H1 (cell line): ENCODE results near the gene TARS2. TPM values are rescaled to one million over a fixed set of nuclear protein-coding genes. Genes with fewer than 3 reads are reported as not detected.

ENCODE experiments used
- CTCF ChIA-PET: fragments of 300-600 bp; sonication (Branson Sonifier 250); formaldehyde crosslinking; loops from one replicate; lab custom pipeline; 2021; ENCODE audit not compliant: partially characterized antibody; lab: Charles Lee
- POLR2A ChIA-PET: fragments of 300-600 bp; sonication (Branson Sonifier 250); formaldehyde crosslinking; loops from one replicate; lab custom pipeline; 2021; ENCODE audit warnings: inconsistent platforms; ENCODE audit not compliant: partially characterized antibody; lab: Charles Lee
- DNase-seq, 2 experiments: peaks; one replicate each; pipeline versions ENCODE4 v3.0.0 to v3.0.0-alpha.2; 2010 to 2022; ENCODE audit warnings: low spot score in 2 of 2, low read depth in 1 of 2, mixed read lengths in 1 of 2
- FAIRE-seq: peaks from 2 replicates; lab custom pipeline; 2011; peaks lifted over from hg19 to GRCh38; lab: Jason Lieb, UNC
- H2AFZ ChIP-seq: 2 replicates; pipeline ENCODE4 v1.8.1; 2012; ENCODE audit warnings: low read length, inconsistent platforms
- H2AK5ac ChIP-seq: 2 replicates; pipeline ENCODE4 v1.6.1; 2013; ENCODE audit warnings: low read depth, low read length
- H2BK120ac ChIP-seq: replicated peaks from 2 replicates; pipeline ENCODE3; 2013; ENCODE audit warnings: low read depth, low read length, inconsistent platforms
- H2BK12ac ChIP-seq: 2 replicates; pipeline ENCODE4 v1.6.1; 2013; ENCODE audit warnings: low read depth, low read length
- H2BK15ac ChIP-seq: 2 replicates; pipeline ENCODE4 v1.6.1; 2013; ENCODE audit warnings: low read length
- H2BK20ac ChIP-seq: 2 replicates; pipeline ENCODE4 v1.6.1; 2013; ENCODE audit warnings: low read length
- H2BK5ac ChIP-seq: 2 replicates; pipeline ENCODE4 v1.6.1; 2013; ENCODE audit warnings: low read depth, low read length
- H3K14ac ChIP-seq: 2 replicates; pipeline ENCODE4 v1.6.1; 2013; ENCODE audit warnings: inconsistent platforms; ENCODE audit not compliant: insufficient read length
- H3K18ac ChIP-seq: 2 replicates; pipeline ENCODE4 v1.6.1; 2013; ENCODE audit warnings: low read length; ENCODE audit errors: extremely low read depth
- H3K23ac ChIP-seq: 2 replicates; pipeline ENCODE4 v1.6.1; 2013; ENCODE audit warnings: inconsistent platforms; ENCODE audit not compliant: insufficient read length
- H3K23me2 ChIP-seq: 2 replicates; pipeline ENCODE4 v1.6.1; 2013; ENCODE audit warnings: low read depth, low read length
- H3K27ac ChIP-seq: 2 replicates; pipeline ENCODE4 v1.6.1; 2011; ENCODE audit warnings: low read depth, low read length, inconsistent platforms
- H3K27me3 ChIP-seq, 4 experiments: replicated peaks in 1 of 4; 1 replicate in 1 of 4; 2 replicates in 3 of 4; pipeline versions ENCODE4 v1.6.1 to v1.8.1; 2011 to 2013; ENCODE audit warnings: low read length in 3 of 4, mild to moderate bottlenecking in 3 of 4, inconsistent platforms in 2 of 4, mixed read lengths in 2 of 4, moderate library complexity in 1 of 4; ENCODE audit not compliant: control insufficient read depth in 3 of 4, insufficient read depth in 3 of 4; ENCODE audit errors: extremely low read depth in 1 of 4
- H3K36me3 ChIP-seq, 4 experiments: 2 replicates each; pipeline versions ENCODE4 v1.6.1 to v1.8.1; 2011 to 2013; ENCODE audit warnings: mild to moderate bottlenecking in 4 of 4, low read length in 3 of 4, moderate library complexity in 2 of 4, control low read depth in 1 of 4, inconsistent platforms in 1 of 4; ENCODE audit not compliant: insufficient read depth in 4 of 4, control insufficient read depth in 2 of 4
- H3K4ac ChIP-seq: replicated peaks from 2 replicates; pipeline ENCODE3; 2013; ENCODE audit warnings: low read length, low read depth, mixed read lengths, inconsistent platforms; ENCODE audit not compliant: insufficient read length
- H3K4me1 ChIP-seq, 4 experiments: replicated peaks in 1 of 4; 1 replicate in 1 of 4; 2 replicates in 3 of 4; pipeline versions ENCODE4 v1.6.1 to v1.8.1; 2011 to 2013; ENCODE audit warnings: low read length in 3 of 4, inconsistent platforms in 2 of 4, mixed read lengths in 1 of 4; ENCODE audit not compliant: insufficient read depth in 4 of 4, control insufficient read depth in 3 of 4
- H3K4me2 ChIP-seq, 2 experiments: 2 replicates each; pipeline versions ENCODE4 v1.6.1 to v1.8.1; 2011 to 2013; ENCODE audit warnings: low read depth in 2 of 2, low read length in 2 of 2, control low read depth in 1 of 2, inconsistent platforms in 1 of 2, mild to moderate bottlenecking in 1 of 2; ENCODE audit not compliant: insufficient read depth in 1 of 2
- H3K4me3 ChIP-seq, 4 experiments: fragments of 200-600, 300-600 bp in 1 of 4; sonication (generic), shearing (Covaris generic), sonication (Bioruptor Twin) in 1 of 4; 2 replicates each; pipeline versions ENCODE4 v1.5.1 to v1.8.1; 2011 to 2016; ENCODE audit warnings: low read length in 4 of 4, low read depth in 3 of 4, control low read depth in 2 of 4, inconsistent platforms in 2 of 4, mild to moderate bottlenecking in 2 of 4, mixed read lengths in 1 of 4, moderate library complexity in 1 of 4; ENCODE audit not compliant: insufficient read depth in 2 of 4; ENCODE audit errors: extremely low read depth in 1 of 4
- H3K56ac ChIP-seq: replicated peaks from 2 replicates; pipeline ENCODE3; 2013; ENCODE audit warnings: low read depth, mild to moderate bottlenecking, mixed read lengths, low read length, inconsistent platforms; ENCODE audit not compliant: insufficient read length
- H3K79me1 ChIP-seq: 2 replicates; pipeline ENCODE4 v1.6.1; 2013; ENCODE audit warnings: low read depth, low read length, control low read depth
- H3K79me2 ChIP-seq, 2 experiments: 2 replicates each; pipeline versions ENCODE4 v1.6.1 to v1.8.1; 2012 to 2013; ENCODE audit warnings: low read length in 2 of 2, mild to moderate bottlenecking in 2 of 2, inconsistent platforms in 1 of 2; ENCODE audit not compliant: insufficient read depth in 2 of 2, control insufficient read depth in 1 of 2
- H3K9ac ChIP-seq, 4 experiments: replicated peaks in 1 of 4; 1 replicate in 1 of 4; 2 replicates in 3 of 4; pipeline versions ENCODE4 v1.6.1 to v1.8.1; 2011 to 2013; ENCODE audit warnings: low read depth in 3 of 4, low read length in 3 of 4, control low read depth in 2 of 4, mild to moderate bottlenecking in 2 of 4, moderate library complexity in 2 of 4, inconsistent platforms in 1 of 4; ENCODE audit errors: extremely low read depth in 1 of 4
- H3K9me3 ChIP-seq, 2 experiments: 2 replicates each; pipeline versions ENCODE4 v1.6.1 to v1.8.1; 2012 to 2013; ENCODE audit warnings: mild to moderate bottlenecking in 2 of 2, moderate library complexity in 2 of 2, control low read depth in 1 of 2, inconsistent platforms in 1 of 2, low read depth in 1 of 2, low read length in 1 of 2, mixed read lengths in 1 of 2; ENCODE audit not compliant: insufficient read depth in 2 of 2
- H4K20me1 ChIP-seq, 2 experiments: replicated peaks in 1 of 2; 2 replicates each; pipeline versions ENCODE3 to v1.8.1; 2011 to 2013; ENCODE audit warnings: inconsistent platforms in 2 of 2, low read length in 2 of 2, mild to moderate bottlenecking in 1 of 2; ENCODE audit not compliant: insufficient read depth in 2 of 2, control insufficient read depth in 1 of 2
- H4K5ac ChIP-seq: 2 replicates; pipeline ENCODE4 v1.6.1; 2013; ENCODE audit warnings: low read length, low read depth, mixed read lengths, inconsistent platforms; ENCODE audit not compliant: insufficient read length
- H4K8ac ChIP-seq: 2 replicates; pipeline ENCODE4 v1.8.0; 2013; ENCODE audit warnings: mild to moderate bottlenecking, moderate library complexity, low read length, inconsistent platforms; ENCODE audit not compliant: insufficient read depth; ENCODE audit errors: extremely low read depth
- H4K91ac ChIP-seq: replicated peaks from 2 replicates; pipeline ENCODE3; 2013; ENCODE audit warnings: low read length, mixed read lengths, inconsistent platforms; ENCODE audit not compliant: insufficient read length
- CBX5 ChIP-seq: fragments of 300-800, 300-1000 bp; sonication (generic); IDR thresholded peaks from 2 replicates; pipeline ENCODE4 v1.7.1; 2016; ENCODE audit warnings: antibody characterized with exemption, low read length, low read depth
- CBX8 ChIP-seq: fragments of 300-800, 300-1000 bp; sonication (generic); IDR thresholded peaks from 2 replicates; pipeline ENCODE4 v1.7.1; 2016; ENCODE audit warnings: low read depth, low read length, borderline replicate concordance
- EZH2 ChIP-seq: fragments of 200-600 bp; sonication (generic); IDR thresholded peaks from 2 replicates; pipeline ENCODE4 v1.7.1; 2012; ENCODE audit warnings: low read depth, mild to moderate bottlenecking, moderate library complexity, low read length, inconsistent platforms; ENCODE audit not compliant: severe bottlenecking
- POLR2A ChIP-seq, 2 experiments: IDR thresholded peaks; 1 replicate in 1 of 2; 2 replicates in 1 of 2; pipeline ENCODE4 v1.6.1; 2011; ENCODE audit warnings: low read depth in 2 of 2, low read length in 2 of 2, mild to moderate bottlenecking in 2 of 2; ENCODE audit errors: control extremely low read depth in 1 of 2
- POLR2AphosphoS5 ChIP-seq: IDR thresholded peaks from 2 replicates; pipeline ENCODE4 v1.6.1; 2011; ENCODE audit warnings: low read depth, low read length
- TAF1 ChIP-seq: IDR thresholded peaks from 2 replicates; pipeline ENCODE4 v1.6.1; 2011; ENCODE audit warnings: mild to moderate bottlenecking, low read depth, low read length
- WGBS, 2 experiments: shearing (Covaris generic) in 1 of 2; methylation state at CpG; one replicate each; pipeline versions ENCODE4 v1.1.6 to v1.1.7; 2013 to 2015; ENCODE audit warnings: low lambda C conversion rate in 2 of 2, mixed read lengths in 2 of 2, inconsistent platforms in 1 of 2, low coverage in 1 of 2, missing lambda C conversion rate in 1 of 2; ENCODE audit not compliant: insufficient replicate concordance in 2 of 2, insufficient coverage in 1 of 2, insufficient read length in 1 of 2; ENCODE audit errors: extremely low coverage in 1 of 2, missing lambda C conversion rate in 1 of 2; 5-methylcytosine and 5-hydroxymethylcytosine counted together
- polyA plus RNA-seq, 7 experiments: library from polyadenylated mRNA; depleted of rRNA in 3 of 7; stranded (reverse) in 5 of 7; unstranded in 2 of 7; fragments of >200 nt in 5 of 7; fragments of 200-250 nt in 2 of 7; gene quantifications; 1 replicate in 5 of 7; 2 replicates in 1 of 7; 4 replicates in 1 of 7; pipeline versions ENCODE4 v1.2.1 to v1.2.3, GENCODE V29; 2011 to 2013; ENCODE audit warnings: missing spikeins in 2 of 7, mixed read lengths in 2 of 7
- total RNA-seq: library from RNA; stranded (reverse); fragmentation: NEBNext Ultra II Directional; extraction: Animal tissue kit (Norgen Biotek cat#: 25700); gene quantifications from 2 replicates; pipeline ENCODE4 v1.2.1, GENCODE V29; 2021

The TARS2 gene
- total and polyA plus RNA-seq, 2 of the 8 experiments (the other 6 are each of a cell fraction or from before 2014, with no cell fraction given) = 38.9 to 39.1 TPM

DNA sequence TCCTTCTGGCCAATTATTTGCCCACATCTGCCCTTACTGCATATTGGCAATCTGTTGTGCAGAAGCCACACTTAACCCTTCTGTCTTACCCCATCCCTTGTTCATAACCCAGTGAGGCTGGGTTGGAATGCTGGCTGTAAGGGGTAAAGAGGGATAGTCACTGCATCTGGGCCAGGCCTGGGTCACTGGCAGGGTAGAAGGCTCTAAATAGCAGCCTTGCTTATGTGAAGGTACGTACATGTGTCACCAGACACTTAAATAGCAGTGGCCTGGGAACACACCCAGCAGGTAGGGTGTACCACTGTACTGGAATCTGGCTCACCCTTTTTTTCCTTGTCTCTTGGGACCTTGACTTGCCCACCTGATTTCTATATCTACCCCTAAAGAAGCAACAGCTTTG is 9.9 kb upstream of the TARS2 start:
- Histone ChIP-seq H3K27ac (no peak overlapping the region), H2AFZ (no peak overlapping the region), H3K4me2 (no peak overlapping the region), H3K4ac (no peak overlapping the region), H2BK120ac (no peak overlapping the region), H3K79me2 (no peaks in the 10 kb centered on the region), H2BK12ac (no peak overlapping the region), H3K23me2 (no peaks in the 10 kb centered on the region), H2BK20ac (no peak overlapping the region), H2BK5ac (no peak overlapping the region), H2BK15ac (no peak overlapping the region), H4K5ac (no peak overlapping the region)
- POLR2A ChIA-PET = interaction anchor here (0.6 kb wide), 4 partner anchors 32 to 550 kb away, joined by 3 to 7 read pairs (median 4); no protein-coding TSS in a partner anchor
- TF ChIP-seq CBX8 (no peak), EZH2 (no peak), TAF1 (no peak), POLR2AphosphoS5 (peak; percentile 43), POLR2A (IDR thresholded peaks at IDR 0.05; ENCODE audit: control extremely low read depth in 1 of 2, low read depth in 2 of 2, low read length in 2 of 2) (peak in 1 of 2 experiments; percentile 43; a peak in 1 of 3 replicates), CBX5 (no peak)
- TF ChIP-seq, all 59 proteins: peak for 2
- Histone ChIP-seq H3K56ac (no peak overlapping the region), H3K4me1 (peaks cover 0 to 5% (median 3%) of the 10 kb centered on the region in 4 experiments; a peak in 4 of 7 replicates), H3K4me3 (no peak overlapping the region), H4K91ac (no peak overlapping the region), H3K9ac (no peak overlapping the region), H4K20me1 (peaks cover 0 to 2% of the 10 kb centered on the region in 2 experiments), H3K27me3 (no peaks in the 10 kb centered on the region), H3K18ac (no peak overlapping the region), H3K79me1 (no peaks in the 10 kb centered on the region), H3K9me3 (no peaks in the 10 kb centered on the region), H4K8ac (no peak overlapping the region), H3K14ac (no peak overlapping the region), H2AK5ac (no peak overlapping the region), H3K23ac (no peak overlapping the region), H3K36me3 (peaks cover 0 to 6% (median 0%) of the 10 kb centered on the region in 4 experiments; a peak in 2 of 8 replicates)
- DNase-seq (no peak), FAIRE-seq (no peak)
- CTCF ChIA-PET = interaction anchor here (0.6 to 0.7 kb wide), 2 partner anchors 21 to 39 kb away, joined by 3 read pairs; no protein-coding TSS in a partner anchor
- 88% methylated on average over 1 of the region's 1 CpG; no CpG with 5 or more reads in 1 of the 2 experiments for WGBS, 2 experiments
